HFF-Myc (cell line): Measurements from ENCODE around the gene CFH.

Source experiments
- DNase-seq: peaks from one replicate; pipeline ENCODE4 v3.0.0-alpha.2; 2011; ENCODE audit warnings: low read depth; ENCODE audit errors: extremely low read depth
- H3K4me3 ChIP-seq: replicated peaks from 2 replicates; pipeline ENCODE4 v1.5.1; 2011; ENCODE audit warnings: low read depth, mild to moderate bottlenecking, control low read depth, low read length
- TF ChIP-seq, protein P1 (sequence below): IDR thresholded peaks from 2 replicates; pipeline ENCODE4 v1.5.1; 2012; ENCODE audit warnings: mild to moderate bottlenecking, low read depth, low read length, control low read depth; ENCODE audit errors: missing control alignments

CFH gene

DNA sequence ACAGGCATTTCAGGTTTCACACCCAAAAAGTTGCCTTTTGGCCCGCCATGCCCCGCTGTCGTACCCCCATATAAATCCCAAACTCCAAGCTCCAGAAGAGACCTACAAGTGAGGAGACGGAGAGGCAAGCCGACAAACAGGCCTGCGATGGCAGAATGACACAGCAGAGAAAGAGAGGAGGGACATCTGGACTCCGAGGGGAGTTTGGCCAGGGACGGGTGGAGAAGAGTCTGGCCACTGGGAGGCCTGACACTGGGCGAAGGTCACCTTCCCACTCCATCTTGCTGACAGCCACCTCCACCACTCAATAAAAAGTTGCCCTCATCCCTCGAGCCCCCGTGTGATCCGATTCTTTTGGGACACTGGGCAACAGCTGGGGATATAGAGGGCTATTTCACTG, 1.9 kb upstream of the CFH start:
- no peak for DNase-seq
- H3K4me3 ChIP-seq: no peak overlapping the region
- TF ChIP-seq, protein P1, sequence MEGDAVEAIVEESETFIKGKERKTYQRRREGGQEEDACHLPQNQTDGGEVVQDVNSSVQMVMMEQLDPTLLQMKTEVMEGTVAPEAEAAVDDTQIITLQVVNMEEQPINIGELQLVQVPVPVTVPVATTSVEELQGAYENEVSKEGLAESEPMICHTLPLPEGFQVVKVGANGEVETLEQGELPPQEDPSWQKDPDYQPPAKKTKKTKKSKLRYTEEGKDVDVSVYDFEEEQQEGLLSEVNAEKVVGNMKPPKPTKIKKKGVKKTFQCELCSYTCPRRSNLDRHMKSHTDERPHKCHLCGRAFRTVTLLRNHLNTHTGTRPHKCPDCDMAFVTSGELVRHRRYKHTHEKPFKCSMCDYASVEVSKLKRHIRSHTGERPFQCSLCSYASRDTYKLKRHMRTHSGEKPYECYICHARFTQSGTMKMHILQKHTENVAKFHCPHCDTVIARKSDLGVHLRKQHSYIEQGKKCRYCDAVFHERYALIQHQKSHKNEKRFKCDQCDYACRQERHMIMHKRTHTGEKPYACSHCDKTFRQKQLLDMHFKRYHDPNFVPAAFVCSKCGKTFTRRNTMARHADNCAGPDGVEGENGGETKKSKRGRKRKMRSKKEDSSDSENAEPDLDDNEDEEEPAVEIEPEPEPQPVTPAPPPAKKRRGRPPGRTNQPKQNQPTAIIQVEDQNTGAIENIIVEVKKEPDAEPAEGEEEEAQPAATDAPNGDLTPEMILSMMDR: no peak

DNA sequence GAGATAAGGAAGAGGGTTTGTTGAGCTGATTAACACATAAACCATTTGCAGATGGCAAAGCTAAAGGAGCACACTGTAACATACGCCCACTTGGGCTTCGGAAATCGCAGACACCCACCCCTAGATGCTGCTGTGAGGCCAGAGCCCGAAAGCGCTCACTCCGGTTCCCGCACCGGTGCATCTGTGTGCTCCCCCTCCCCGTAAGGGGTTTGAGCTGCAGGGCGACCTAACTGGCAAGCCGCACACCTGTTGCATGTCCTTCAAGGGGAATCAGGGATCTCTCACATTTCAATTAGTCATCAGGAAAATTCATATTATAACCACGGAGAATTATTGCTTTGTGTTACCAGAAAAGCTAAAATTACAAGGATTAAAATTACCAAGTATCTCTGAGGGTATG, 1.4 kb upstream of the CFH start:
- TF ChIP-seq, protein P1: no peak
- no peak overlapping the region for H3K4me3 ChIP-seq
- no peak for DNase-seq

DNA sequence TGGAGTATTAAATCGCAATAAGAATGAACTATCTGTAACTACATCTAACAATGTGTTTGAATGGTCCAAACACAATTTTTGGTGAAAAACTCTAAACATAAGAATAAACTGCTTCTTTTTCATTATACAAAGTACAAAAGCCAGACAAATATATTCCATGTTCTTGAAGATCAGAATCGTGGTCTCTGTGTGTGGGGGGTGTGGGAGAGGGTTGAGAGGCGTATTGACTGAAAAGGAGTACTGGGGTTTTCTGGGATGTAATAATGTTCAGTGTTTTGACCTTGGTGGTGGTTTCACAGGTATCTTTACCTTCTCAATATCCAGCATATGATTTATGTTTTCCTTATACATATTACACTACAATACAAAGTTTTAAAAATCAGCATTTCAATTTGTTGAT, 764 bp upstream of the CFH start:
- no peak for DNase-seq
- H3K4me3 ChIP-seq: no peak overlapping the region

DNA sequence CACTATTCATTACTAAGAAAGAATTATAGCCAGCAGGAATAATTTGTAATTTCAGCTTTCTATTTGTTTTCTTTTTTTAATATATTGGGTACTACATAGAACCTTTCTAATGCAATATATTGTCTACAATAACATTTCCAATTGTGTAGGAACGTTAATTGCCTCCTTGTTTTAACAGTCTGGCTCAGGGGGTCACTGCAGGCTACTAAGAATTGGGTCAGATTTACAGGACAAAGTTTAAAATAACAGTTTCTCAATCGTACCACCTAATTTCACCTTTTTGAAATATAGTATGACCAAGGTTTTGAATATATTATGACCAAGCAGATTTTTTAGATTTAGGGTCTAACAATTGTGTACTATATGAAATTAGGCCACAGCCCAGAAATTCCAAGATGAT, 2.4 kb downstream of the CFH start:
- no peak overlapping the region for H3K4me3 ChIP-seq
- DNase-seq: no peak
- TF ChIP-seq, protein P1: no peak

More for the DNA sequence above, 764 bp upstream of the CFH start:
- TF ChIP-seq, protein P1: no peak

GRCh38 chr1:196655071-196655470, 3.2 kb downstream of the CFH start:
- DNase-seq: no peak
- TF ChIP-seq, protein P1: no peak

DNA sequence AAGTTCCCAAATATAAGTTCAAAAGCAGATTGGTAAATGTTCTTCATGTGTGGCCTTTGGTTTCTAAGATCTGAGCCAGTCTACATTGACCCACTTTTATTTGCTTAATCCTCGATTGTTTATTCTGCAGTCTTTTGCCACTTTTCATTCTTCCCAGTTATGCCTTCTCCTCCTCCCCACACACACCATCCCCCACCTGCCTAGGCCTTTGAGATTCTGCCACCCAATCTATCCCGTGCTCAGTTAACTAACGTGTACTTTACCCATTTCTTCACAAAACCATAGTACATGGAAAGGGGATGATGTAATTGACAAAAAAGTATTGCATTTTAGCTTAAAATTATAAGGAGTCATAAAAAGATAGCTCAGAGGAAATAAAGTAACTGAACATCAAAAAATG, 3.7 kb downstream of the CFH start:
- DNase-seq: no peak
- H3K4me3 ChIP-seq: no peak overlapping the region
- TF ChIP-seq, protein P1: no peak

More at GRCh38 chr1:196655071-196655470, 3.2 kb downstream of the CFH start:
- H3K4me3 ChIP-seq: no peak overlapping the region

DNA sequence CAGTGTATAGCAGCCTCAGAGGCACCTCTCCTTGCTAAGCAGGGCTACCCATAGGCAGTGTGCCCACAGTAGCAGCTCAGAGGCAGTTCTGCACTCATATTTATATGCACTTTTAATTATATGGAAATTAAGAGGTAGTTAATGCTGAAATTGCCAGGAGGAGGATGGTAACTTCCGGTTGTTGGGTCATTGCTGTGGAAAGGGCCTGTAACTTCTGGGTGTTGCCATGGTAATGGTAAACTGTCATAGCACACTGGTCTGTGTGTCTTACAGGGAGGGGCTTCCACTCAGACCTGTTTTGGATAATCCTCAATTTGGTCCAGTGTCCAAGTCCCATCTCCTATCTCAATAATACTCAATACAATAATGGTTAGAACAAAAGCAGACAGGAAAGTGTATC, 7.6 kb downstream of the CFH start:
- no peak for DNase-seq
- TF ChIP-seq, protein P1: no peak
- H3K4me3 ChIP-seq: no peak overlapping the region
